ENCODE results near the gene CENPF. TPM values are rescaled to one million over a fixed set of nuclear protein-coding genes. Genes with fewer than 3 reads are reported as not detected.

Gene CENPF
- total RNA-seq, 1 experiment from 2014 or later, result 144 TPM

DNA sequence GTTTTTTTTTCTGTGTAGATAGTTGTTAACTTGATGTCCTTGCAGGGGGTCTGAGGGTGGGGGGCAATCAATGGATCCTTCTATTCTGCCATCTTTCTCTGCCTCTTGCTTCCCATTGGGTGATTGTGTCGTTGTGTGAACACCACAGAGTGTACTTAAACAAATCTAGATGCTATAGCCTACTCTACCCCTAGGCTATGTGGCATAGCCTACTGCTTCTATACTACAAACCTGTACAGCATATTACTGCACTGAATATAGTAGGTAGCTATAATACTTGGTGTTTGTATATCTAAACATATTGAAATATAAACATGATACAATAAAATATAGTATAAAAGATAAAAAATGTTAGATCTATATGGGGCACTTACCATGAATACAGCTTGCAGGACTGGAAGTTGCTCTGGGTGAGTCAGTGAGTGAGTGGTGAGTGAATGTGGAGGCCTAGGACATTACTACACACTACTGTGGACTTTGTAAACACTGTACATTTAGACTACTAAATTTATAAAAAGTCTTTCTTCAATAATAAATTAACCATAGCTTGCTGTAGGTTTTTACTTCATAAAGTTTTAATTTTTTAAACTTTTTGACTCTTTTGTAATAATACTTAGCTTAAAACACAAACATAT lies 105.4 kb downstream of the CENPF start:
- no peaks in the 10 kb centered on the region for H3K27me3 Mint-ChIP-seq (ENCODE audit: unreplicated experiment)
- no TSS peak for BruUV-seq (replicated peaks)
- intact Hi-C loops (cut with micrococcal nuclease; ENCODE audit: unreplicated experiment), result no loop called here
- peaks cover 7% of the 10 kb centered on the region for H3K9me3 Mint-ChIP-seq (ENCODE audit: low read depth, unreplicated experiment)
- H3K27ac Mint-ChIP-seq (ENCODE audit: unreplicated experiment), result no peak overlapping the region
- CTCF ChIA-PET, result no interaction called here
- DNase-seq, result no peak
- no peaks in the 10 kb centered on the region for H3K36me3 Mint-ChIP-seq (ENCODE audit: insufficient read depth, unreplicated experiment)
- TF ChIP-seq CTCF (IDR thresholded peaks at IDR 0.05; ENCODE audit: unreplicated experiment), result no peak
- H3K4me1 Mint-ChIP-seq (ENCODE audit: low read depth, unreplicated experiment), result no peaks in the 10 kb centered on the region
- no peak overlapping the region for H3K4me3 Mint-ChIP-seq (ENCODE audit: low read depth, unreplicated experiment)

DNA sequence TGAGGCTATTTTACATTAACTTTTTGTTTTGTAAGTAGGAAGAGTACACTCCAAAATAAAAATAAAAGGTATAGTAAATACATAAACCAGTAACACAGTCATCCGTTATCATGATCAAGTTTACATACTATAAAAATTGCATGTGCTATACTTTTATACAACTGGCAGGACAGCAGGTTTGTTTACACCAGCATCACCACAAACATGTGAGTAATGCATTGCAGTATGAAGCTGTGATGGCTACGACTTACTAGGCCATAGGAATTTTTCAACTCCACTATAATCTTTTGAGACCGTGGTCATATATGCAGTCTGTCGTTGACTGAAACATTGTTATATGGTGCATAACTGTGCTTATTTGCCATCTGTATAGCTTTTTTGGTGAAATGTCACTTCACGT lies 106.2 kb downstream of the CENPF start:
- intact Hi-C loops (cut with micrococcal nuclease; ENCODE audit: unreplicated experiment), result no loop called here
- H3K36me3 Mint-ChIP-seq (ENCODE audit: insufficient read depth, unreplicated experiment), result no peaks in the 10 kb centered on the region
- DNase-seq, result no peak
- no TSS peak for BruUV-seq (replicated peaks)
- no peak for TF ChIP-seq CTCF (IDR thresholded peaks at IDR 0.05; ENCODE audit: unreplicated experiment)
- no peaks in the 10 kb centered on the region for H3K27me3 Mint-ChIP-seq (ENCODE audit: unreplicated experiment)
- H3K4me1 Mint-ChIP-seq (ENCODE audit: low read depth, unreplicated experiment), result no peaks in the 10 kb centered on the region
- H3K9me3 Mint-ChIP-seq (ENCODE audit: low read depth, unreplicated experiment), result peaks cover 7% of the 10 kb centered on the region
- CTCF ChIA-PET, result no interaction called here
- no peak overlapping the region for H3K4me3 Mint-ChIP-seq (ENCODE audit: low read depth, unreplicated experiment)
- H3K27ac Mint-ChIP-seq (ENCODE audit: unreplicated experiment), result no peak overlapping the region

GRCh38 chr1:214712737-214713136 lies 109.7 kb downstream of the CENPF start:
- no peaks in the 10 kb centered on the region for H3K27me3 Mint-ChIP-seq (ENCODE audit: unreplicated experiment)
- H3K4me1 Mint-ChIP-seq (ENCODE audit: low read depth, unreplicated experiment), result no peaks in the 10 kb centered on the region
- BruUV-seq (replicated peaks), result no TSS peak

More at GRCh38 chr1:214712737-214713136, 109.7 kb downstream of the CENPF start:
- no peak overlapping the region for H3K4me3 Mint-ChIP-seq (ENCODE audit: low read depth, unreplicated experiment)
- no peak for TF ChIP-seq CTCF (IDR thresholded peaks at IDR 0.05; ENCODE audit: unreplicated experiment)
- intact Hi-C loops (cut with micrococcal nuclease; ENCODE audit: unreplicated experiment), result no loop called here
- no peaks in the 10 kb centered on the region for H3K9me3 Mint-ChIP-seq (ENCODE audit: low read depth, unreplicated experiment)
- CTCF ChIA-PET, result interaction anchor here (0.7 kb wide), 1 partner anchor 657 kb away, joined by 3 read pairs; no protein-coding TSS in a partner anchor
- no peaks in the 10 kb centered on the region for H3K36me3 Mint-ChIP-seq (ENCODE audit: insufficient read depth, unreplicated experiment)
- no peak for DNase-seq
- no peak overlapping the region for H3K27ac Mint-ChIP-seq (ENCODE audit: unreplicated experiment)

Other genes with a start within 250 kb of the CENPF start
- gene PTPN14, start 51.6 kb upstream of the CENPF start, total RNA-seq (2022), result 72.4 and 77.4 TPM in 2 replicates

Measured in Calu3 (cell line).